RPMI8226 (cell line): ENCODE measurements around the gene NR2F6.
"Not testable (repeated sequence)": the region's sequence is repeated elsewhere in the genome, so short reads cannot be mapped to it uniquely, and the experiment has no call there.

ENCODE experiments used
- DNase-seq: peaks from one replicate; pipeline ENCODE4 v3.0.0-alpha.2; 2015

NR2F6 gene

DNA sequence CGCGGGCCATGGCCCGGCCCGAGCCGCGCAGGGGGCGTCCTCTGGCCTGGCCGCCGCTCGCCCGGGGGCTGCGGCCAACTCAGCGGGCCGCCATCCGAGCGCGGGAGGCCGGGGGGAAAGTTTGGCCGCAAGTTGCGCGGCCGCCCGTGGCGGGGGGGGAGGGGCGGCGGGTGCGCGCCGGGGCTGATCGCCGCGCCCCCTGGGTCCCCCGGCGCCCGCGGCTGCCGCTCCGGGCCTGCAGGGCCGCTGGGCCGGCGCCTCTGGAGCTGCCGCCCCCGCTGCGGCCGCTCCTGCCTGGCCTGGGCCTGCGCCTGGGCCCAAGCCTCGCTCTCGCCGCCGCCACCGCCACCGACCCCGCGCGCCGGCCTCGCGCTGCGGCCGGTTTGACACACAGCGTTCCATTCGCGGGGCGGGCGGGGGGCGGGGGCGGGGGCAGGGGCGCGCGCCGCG, at the start of gene NR2F6:
Gene NR2F6 (minus strand): TSS at position 385 of the 450 bp plus-strand sequence. CDS start 699 bp downstream, outside the sequence.
- no peak for DNase-seq

DNA sequence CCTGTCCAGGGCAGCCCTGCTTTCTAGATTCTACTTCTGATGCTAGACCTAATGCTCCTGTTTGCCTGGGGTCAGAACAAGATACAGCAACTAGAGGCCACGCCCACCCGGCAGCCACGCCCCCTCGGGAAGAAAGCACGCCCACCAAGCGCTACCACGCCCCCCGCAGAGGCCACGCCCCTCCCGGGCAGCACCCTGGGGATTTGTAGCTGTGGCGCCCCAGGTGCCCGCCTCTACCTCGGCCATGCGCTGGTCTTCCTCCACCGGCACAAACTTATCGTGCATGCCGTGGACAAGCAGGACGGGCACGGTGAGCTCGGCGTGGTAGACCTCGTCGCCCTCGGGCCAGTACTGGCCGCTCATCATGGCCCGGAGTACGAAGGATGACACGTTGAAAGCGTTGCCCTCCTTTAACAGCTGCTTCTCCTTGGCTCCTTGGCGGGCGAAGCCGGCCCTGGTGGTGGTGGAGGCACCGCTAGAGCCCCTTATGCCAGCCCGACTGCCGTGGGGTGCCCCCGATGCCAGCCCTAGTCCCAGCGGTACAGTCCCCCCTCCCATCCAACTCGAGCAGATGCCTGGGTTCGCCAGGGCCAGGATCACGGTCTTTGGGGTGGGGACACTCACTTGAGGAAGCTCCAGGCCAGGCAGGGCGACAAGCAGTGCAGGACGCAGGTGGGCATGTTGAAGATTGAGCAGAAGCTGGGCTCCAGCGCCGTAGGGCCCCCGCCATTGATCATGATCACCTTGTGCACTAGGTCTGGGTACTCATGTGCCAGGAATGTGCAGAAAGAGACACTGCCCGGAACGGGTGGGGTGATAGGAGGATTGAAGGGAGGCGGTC, 48.6 kb upstream of the NR2F6 start:
- peak; percentile 28 for DNase-seq

DNA sequence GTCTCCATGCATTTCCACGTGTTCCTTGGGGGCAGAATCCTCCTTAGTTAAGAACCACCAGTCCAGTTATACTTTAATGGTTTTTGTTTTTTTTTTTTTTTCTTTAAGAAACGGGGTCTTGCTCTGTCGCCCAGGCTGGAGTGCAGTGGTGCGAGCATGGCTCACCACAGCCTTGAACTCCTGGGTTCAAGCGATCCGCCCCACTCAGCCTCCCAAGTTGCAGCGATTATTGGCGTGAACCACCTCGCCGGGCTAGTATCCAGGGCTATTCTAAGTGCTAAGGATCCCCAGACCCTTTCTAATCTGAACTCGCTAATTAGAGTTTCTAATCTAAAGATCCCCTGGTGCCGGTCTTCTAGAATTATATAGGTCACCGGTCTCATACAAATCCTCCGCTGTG, 47.9 kb upstream of the NR2F6 start:
- no peak for DNase-seq

DNA sequence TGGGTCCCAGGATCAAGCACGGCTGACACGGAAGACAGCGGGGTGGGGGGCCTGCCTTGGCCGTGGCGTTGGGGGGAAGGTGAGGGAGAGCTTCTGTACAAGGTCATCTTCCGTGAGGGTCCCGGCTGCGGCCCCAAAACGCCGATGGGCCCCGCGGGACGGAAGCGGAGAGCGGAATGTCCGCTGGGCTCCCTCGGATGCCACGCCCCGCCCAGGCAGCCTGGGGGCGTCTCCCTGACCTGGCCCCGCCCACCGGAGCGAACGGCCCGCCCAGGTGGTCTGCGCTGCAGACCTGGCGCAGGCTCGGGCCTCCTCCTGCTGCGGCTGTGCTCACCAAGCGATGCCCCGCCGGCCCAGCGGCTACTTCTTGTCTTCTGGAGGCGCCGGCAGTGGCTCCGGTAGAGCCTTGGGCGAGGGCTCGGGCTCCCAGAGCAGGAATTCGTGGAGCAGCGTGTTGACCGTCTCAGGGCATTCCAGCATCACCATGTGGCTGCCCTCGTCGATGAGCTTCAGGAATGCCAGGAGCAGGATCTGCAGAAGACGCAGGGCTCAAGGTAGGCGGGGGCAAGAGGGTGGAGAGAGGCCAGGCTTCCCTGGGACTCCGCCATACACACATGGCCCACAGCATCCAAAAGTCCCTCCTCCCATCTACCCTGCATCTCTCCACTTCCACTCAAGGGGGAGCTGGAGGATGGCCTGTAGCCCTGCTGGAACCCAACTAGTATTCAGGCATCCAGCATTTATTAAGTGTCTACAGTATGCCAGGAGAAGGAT, 46.8 kb upstream of the NR2F6 start:
- DNase-seq = peak; percentile 81

DNA sequence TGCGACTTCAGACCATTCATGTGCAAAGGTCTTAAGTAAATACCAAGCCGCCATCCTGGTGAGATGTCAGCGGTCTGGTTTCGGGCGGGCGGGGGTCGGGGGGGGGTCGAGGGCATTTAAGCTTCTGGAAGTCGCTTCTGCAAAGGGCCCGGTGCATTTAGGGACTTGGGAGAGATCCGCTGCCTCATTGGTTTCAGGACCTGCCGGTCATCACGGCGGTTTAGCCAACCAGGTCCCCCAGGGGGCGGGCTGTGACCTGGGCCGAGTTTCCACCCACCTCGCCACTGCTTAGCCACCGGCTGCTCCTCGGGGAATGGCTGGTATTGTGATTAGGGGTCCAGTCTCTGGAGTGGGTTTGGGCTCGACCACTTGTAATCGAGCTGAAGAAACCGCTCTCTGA, 43.8 kb upstream of the NR2F6 start:
- DNase-seq = peak; percentile 79

DNA sequence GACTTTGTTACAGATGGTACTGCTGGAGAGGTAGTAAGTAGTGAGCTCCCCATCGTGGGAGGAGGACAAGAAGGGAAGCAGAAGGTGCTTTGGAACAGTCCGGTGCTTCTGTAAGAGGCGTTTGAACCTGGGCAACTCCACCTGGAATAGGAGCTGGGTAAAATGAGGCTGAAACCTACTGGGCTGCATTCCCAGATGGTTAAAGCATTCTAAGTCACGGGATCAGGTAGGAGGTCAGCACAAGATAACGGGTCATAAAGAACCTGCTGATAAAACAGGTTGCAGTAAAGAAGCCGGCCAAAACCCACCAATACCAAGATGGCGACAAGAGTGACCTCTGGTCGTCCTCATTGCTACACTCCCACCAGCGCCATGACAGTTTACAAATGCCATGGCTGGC, 41.0 kb upstream of the NR2F6 start:
- DNase-seq = no peak

DNA sequence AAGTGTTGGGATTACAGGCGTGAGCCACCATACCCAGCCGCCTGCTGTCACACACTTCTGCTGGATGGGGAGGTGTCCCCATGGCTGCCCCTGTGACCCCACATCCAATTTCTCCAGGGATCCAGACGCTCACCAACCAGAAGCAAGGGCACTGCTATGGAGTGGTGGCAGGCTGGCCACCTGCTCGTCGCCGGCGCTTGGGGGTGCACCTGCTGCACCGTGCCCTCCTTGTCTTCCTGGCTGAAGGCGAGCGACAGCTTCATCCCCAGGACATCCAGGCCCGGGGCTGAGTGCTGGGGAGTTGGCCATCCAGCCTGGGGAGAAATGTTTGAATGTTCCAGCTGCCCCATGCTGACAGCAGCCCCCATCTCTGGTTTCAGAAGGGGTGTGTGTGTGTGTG, 40.5 kb upstream of the NR2F6 start:
- DNase-seq = no peak

DNA sequence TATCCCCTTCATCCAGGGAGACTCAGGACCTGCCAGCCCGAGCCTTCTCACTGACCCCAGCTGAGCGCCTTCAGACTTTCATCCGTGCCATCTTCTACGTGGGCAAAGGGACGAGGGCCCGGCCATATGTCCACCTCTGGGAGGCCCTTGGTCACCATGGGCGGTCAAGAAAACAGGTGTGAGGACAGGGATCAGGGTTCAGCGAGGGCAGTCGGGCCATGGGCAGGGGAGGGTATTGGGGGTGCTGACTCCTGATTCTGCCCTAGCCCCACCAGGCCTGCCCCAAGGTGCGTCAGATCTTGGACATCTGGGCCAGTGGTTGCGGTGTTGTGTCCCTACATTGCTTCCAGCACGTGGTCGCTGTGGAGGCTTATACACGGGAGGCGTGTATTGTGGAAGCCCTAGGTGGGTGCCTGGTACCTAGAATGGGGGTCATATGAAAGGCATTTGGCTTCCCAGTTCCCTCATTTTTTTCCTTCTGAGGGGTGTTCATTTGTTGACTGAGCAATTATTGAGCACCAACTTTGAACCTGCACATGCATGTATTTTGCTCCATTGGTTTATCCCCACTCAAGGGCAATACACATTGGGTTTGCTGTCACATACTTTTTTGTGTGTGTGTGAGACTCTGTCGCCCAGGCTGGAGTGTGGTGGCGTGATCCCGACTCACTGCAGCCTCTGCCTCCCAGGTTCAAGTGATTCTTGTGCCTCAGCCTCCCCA, 39.9 kb upstream of the NR2F6 start:
- DNase-seq = no peak

DNA sequence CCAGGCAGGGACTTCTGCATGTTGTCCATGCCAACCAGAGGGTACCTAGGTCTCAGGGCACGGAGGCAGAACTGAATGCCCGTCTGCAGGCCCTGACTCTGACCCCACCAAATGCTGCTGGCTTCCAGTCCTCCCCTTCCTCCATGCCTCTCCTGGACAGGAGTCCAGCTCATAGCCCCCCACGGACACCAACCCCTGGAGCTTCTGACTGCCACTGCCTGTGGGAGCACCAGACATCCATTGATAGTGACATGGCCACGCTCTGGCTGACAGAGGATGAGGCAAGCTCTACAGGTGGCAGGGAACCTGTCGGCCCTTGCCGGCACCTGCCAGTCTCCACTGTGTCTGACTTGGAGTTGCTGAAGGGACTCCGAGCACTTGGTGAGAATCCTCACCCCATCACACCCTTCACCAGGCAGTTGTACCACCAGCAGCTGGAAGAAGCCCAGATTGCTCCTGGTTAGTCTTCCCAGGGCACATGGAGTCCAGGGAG, 37.8 kb upstream of the NR2F6 start:
- no peak for DNase-seq

DNA sequence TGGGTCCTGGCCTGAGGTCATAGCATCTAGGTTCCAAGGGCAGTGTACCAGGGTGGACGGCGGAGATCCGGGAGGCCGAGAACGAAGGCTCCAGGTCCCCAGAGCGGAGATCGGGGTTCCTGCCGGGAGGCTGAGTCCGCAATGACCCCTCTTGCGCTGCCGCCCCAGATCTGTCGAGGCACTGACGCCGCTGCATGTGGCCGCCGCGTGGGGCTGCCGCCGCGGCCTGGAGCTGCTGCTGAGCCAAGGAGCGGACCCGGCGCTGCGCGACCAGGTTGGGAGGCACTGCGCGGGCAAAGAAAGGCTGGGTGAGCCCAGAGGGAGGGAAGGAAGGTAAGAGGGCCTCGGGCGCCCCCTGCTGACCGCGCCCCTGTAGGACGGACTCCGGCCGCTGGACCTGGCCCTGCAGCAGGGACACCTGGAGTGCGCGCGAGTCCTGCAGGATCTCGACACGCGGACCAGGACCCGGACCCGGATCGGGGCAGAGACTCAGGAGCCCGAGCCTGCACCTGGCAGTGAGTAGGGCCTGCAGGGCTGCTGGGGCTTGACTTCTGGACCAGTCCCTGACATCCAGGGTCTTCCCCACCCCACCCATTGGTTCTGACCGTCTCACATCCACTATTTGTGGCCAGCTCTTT, 36.9 kb upstream of the NR2F6 start:
- DNase-seq = peak; percentile 92

DNA sequence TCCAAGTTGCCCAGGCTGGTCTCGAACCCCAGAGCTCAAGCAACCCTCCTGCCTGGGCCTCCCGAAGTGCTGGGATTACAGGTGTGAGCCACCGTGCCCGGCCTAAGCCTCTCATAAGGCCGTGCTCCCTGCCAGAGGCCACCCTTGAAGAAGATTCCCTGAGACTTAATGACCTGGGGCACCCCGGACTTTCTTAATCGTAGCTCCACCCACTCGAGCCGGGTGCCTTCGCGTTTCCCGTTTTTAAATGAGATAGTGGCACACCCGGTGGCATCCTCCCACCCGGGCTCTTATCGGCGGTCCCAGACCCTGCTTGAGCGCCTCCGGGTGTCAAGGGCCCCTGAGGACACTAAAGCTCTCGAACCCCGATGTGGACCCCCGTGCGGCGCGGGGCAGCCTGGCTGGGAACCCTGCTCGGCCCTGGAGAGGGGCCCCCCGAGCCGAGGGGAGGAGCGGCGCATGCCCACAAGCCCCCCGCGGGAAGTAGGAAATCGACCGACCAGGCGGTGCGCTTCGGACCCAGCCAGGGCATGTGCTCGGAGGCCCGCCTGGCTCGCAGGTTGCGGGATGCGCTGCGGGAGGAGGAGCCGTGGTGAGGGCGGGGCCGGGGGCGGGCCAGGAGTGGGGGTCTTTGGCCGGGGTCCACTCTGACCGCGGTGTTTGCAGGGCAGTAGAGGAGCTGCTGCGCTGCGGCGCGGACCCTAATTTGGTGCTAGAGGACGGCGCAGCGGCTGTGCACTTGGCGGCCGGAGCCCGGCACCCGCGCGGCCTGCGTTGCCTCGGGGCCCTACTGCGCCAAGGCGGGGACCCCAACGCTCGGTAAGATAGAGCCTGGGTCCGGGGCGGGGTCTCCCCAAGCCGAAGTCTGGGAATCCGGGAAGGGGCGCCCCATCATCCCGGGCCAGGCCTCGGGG, 35.9 kb upstream of the NR2F6 start, which contains the start of gene ANKLE1:
Gene ANKLE1 (plus strand): TSS at position 511 of the 914 bp plus-strand sequence. CDS start 20 bp downstream, at position 531.
- DNase-seq = peak; percentile 60

DNA sequence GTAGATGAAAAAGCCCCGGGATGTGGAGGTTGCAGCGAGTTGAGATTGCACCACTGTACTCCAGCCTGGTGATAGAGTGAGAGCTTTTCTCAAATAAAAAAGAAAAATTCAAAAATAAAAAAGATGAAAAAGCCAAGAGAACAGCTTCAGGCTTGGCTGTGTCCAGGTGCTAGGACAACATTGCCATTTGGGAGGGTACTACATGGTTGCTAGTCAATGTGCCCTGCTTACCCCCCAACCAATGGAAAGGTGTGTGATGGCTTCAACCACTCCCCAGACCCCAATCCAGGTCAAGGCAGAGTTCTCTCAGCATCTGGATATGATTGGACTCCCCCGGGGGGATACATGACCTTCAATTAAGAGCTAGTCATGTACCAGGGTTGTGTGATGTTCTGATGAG, 33.7 kb upstream of the NR2F6 start:
- DNase-seq = no peak

DNA sequence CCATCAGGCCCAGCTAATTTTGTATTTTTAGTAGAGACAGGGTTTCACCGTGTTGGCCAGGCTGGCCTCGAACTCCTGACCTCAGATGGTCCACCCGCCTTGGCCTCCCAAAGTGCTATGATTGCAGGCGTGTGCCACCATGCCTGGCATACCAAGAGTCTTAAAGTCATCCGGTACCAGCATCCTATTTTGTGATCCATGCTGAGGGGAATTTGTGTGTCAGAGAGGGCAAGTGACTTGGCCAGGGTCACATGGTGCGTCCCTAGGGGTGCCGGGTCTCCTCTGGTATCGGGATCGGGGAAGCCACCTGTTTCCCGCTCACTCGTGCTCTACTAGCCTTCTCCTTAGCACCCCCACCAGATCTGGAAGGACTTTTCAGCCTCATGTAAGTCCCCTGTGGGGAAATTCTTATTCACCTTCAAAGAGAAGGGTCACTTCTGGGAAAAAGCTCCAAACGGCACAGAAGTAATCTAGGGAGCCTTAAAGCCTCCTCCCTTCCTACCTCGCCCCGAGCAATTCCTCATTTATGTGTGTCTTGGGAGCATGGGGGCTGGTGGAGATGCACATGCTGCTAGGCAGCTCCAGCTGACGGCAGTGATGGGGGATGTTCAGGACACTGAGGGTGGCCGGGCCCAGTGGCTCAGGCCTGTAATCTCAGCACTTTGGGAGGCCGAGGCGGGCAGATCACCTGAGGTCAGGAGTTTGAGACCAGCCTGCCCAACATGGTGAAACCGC, 29.9 kb upstream of the NR2F6 start:
- no peak for DNase-seq

DNA sequence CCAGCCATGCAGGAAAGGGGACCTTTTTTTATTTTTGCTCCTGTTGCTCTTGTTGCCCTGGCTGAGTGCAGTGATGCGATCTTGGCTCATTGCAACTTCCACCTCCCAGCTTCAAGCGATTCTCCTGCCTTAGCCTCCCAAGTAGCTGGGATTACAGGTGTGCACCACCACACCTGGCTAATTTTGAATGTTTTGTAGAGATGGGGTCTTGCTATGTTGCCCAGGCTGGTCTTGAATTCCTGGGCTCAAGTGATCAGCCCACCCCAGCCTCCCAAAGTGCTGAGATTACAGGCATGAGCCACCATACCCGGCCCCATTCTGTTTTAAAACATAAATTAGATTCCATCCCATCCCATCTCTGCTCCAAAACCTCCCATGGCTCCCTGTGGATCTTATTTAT, 29.2 kb upstream of the NR2F6 start:
- not testable (repeated sequence) for DNase-seq

DNA sequence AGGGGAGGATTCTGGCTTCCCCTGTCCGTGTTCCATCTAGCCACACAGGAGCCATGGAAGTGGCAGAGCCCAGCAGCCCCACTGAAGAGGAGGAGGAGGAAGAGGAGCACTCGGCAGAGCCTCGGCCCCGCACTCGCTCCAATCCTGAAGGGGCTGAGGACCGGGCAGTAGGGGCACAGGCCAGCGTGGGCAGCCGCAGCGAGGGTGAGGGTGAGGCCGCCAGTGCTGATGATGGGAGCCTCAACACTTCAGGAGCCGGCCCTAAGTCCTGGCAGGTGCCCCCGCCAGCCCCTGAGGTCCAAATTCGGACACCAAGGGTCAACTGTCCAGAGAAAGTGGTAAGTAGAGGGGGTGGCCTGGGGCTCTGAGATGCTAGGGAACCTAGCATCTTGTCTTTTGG, 23.0 kb upstream of the NR2F6 start:
- DNase-seq = no peak

DNA sequence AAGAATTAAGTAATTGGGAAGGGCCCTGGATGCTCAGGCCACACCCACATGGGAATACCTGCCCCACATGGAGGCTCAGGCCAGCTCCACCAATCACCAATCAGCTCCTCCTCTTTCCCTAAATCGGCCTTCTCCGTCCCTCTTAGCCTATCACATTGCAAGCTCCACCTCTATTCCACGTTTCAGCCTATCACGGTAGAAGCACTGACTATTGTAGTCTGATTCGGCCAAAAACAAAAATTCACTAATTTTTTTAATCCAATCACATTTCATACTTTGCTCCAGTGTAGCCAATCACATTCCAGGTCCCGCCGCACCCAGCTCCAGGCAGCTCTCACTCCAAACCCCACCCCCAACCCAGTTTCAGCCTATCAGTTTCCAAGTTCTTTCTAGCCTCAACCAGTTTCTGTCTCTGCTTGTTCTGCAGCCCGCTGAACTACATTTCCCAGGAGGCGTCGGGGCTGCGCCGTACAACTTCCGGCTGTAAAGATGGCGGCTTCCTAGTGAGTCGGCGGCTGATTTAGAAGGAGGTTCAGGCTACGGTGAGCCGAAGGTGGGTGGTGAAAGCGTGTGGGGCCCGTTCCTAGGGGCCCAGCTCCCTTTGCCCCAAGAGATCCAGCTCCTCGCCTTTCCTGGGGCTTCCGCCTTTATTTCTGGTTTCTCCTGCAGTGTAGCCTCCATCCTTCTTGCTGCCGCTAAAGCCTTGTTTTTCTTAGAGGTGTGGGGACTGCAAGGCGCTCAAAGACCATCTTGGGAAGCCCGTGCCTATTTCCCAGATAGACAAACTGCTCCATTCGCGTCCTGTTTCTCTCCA, 21.5 kb upstream of the NR2F6 start, which contains the start of gene BABAM1:
Gene BABAM1 (plus strand): TSS at position 469 of the 814 bp plus-strand sequence. CDS start 1,364 bp downstream, outside the sequence.
- DNase-seq = peak; percentile 97

DNA sequence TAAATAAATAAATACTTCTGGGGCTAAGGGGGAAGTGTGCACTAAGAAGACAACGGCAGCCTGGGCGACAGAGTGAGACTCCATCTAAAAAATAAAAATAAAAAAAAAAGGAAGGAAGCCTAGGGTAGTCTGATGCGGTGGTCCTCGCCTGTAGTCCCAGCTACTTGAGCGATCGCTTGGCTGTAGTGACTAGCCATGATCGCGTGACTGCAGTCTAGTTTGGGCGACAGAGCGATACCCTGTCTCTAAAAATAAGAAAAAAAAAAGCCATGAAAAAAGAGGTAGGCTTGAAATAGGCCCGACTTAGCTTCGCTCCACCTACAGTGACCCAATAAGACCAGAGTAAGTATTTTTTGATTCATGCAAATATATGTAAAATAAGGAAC, 20.9 kb upstream of the NR2F6 start:
- no peak for DNase-seq

DNA sequence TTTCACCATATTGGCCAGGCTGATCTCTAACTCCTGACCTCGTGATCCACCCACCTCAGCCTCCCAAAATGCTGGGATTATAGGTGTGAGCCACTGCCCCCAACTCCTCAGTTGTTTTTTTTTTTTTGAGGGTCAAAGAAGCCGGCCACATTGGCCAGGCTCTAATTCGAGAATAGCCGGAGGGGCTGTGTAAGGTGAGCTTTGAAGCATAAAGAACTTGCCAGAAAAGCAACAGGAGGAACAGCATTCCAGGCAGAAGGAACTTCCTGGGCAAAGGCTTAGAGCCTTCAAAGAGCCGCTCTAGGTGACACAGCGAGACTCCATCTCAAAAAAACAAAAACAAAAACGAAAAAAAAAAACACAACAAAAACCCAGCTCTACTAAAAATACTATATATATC, 20.3 kb upstream of the NR2F6 start:
- DNase-seq = no peak

DNA sequence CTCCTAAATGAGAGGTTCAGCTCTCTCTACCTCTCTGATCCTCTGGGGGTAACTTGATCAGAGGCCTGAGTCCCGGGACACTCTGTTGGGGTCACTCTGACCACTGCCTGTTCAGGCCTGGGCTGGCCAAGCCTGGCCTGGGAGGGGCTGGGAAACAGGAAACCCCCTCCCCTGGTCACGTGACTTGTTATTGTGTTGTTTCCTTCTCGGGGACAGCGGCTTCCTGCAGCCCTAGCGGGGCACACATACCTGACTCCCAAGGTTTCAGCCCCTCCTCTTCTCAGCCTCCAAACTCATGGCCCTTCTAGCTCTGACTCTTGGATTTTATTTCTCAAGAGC, 18.9 kb upstream of the NR2F6 start, which contains the start of gene USHBP1:
Gene USHBP1 (minus strand): TSS at position 105 of the 339 bp plus-strand sequence. CDS start 446 bp downstream, outside the sequence.
- no peak for DNase-seq
